ENCODE measurements around the gene ADORA2B. TPM values are rescaled to one million over a fixed set of nuclear protein-coding genes. Genes with fewer than 3 reads are reported as not detected.

ADORA2B gene
- total and polyA plus RNA-seq, 2 of the 4 experiments (the other 2 are of a cell fraction) = 5.2 to 5.5 TPM

GRCh38 chr17:16003841-16004240 lies 58.9 kb downstream of the ADORA2B start:
- no peak overlapping the region for H3K4me3 ChIP-seq (ENCODE audit: insufficient read depth, low read depth, low read length)
- no TSS peak for BruUV-seq (replicated peaks)
- H3K79me1 ChIP-seq (ENCODE audit: low read depth in 1 of 2, low read length in 2 of 2) = peaks cover 39 to 65% of the 10 kb centered on the region in 2 experiments
- no peak overlapping the region for H3K9ac ChIP-seq (ENCODE audit: low read depth, low read length)
- CTCF ChIA-PET = no interaction called here
- H3K56ac ChIP-seq (ENCODE audit: extremely low read depth, insufficient read depth, low read length) = no peak overlapping the region
- no peak overlapping the region for H2BK5ac ChIP-seq (ENCODE audit: low read depth, low read length, poor library complexity, severe bottlenecking)
- H4K5ac ChIP-seq (ENCODE audit: low read depth, low read length) = no peak overlapping the region
- H3K18ac ChIP-seq (ENCODE audit: low read depth, low read length) = no peak overlapping the region
- H2AK5ac ChIP-seq (ENCODE audit: low read depth, low read length) = no peak overlapping the region
- no peak overlapping the region for H2AK9ac ChIP-seq (replicated peaks; ENCODE audit: low read depth, low read length, poor library complexity)
- POLR2A ChIA-PET (ENCODE audit: unreplicated experiment) = no interaction called here
- no peaks in the 10 kb centered on the region for H3K9me3 ChIP-seq (ENCODE audit: control insufficient read depth, insufficient read depth, low read length)
- dilution Hi-C loops (cut with HindIII; ENCODE audit: low sequenced_read_pairs, unreplicated experiment) (no loop called here), in situ Hi-C loops (cut with MboI; ENCODE audit: low sequenced_read_pairs) (no loop called here), intact Hi-C loops (cut with micrococcal nuclease) (no loop called here)
- no peak overlapping the region for H3K14ac ChIP-seq (replicated peaks; ENCODE audit: low read depth, low read length)
- no peak overlapping the region for H3K27ac ChIP-seq (ENCODE audit: insufficient read depth, low read length)
- WGBS, 2 experiments (ENCODE audit: extremely low coverage in 2 of 2, insufficient read length in 1 of 2) = no CpG with 5 or more reads among the region's 1 CpG
- H3K36me3 ChIP-seq (ENCODE audit: control insufficient read depth, insufficient read depth, low read length) = peaks cover 36% of the 10 kb centered on the region
- no peak overlapping the region for H2BK20ac ChIP-seq (ENCODE audit: low read depth, low read length)
- no peak overlapping the region for H4K8ac ChIP-seq (ENCODE audit: low read depth in 2 of 2, low read length in 2 of 2)
- no peak for TF ChIP-seq RCOR1 (IDR thresholded peaks at IDR 0.05; ENCODE audit: insufficient replicate concordance, low read length)
- no peak for TF ChIP-seq RFX5 (IDR thresholded peaks at IDR 0.05; ENCODE audit: low read depth, low read length)
- TF ChIP-seq RAD21 (IDR thresholded peaks at IDR 0.05; ENCODE audit: low read length) = no peak
- H3K4me2 ChIP-seq (ENCODE audit: low read depth, low read length) = no peak overlapping the region
- H3K4ac ChIP-seq (ENCODE audit: low read depth, low read length) = no peak overlapping the region
- peaks cover 10% of the 10 kb centered on the region for H3K9me1 ChIP-seq (ENCODE audit: insufficient read depth, low read length)
- no peak for DNase-seq
- H2BK120ac ChIP-seq (ENCODE audit: low read depth, low read length) = no peak overlapping the region
- no peaks in the 10 kb centered on the region for H3K27me3 ChIP-seq (ENCODE audit: control insufficient read depth, insufficient read depth, low read length)
- no peak for ATAC-seq (ENCODE audit: low read depth)
- no peak overlapping the region for H4K91ac ChIP-seq (ENCODE audit: insufficient read depth, low read depth, low read length)
- H3K4me1 ChIP-seq (ENCODE audit: control insufficient read depth, insufficient read depth, low read length) = peaks cover 7% of the 10 kb centered on the region; the same call in 1 of the 2 replicates
- no peak overlapping the region for H3K23ac ChIP-seq (ENCODE audit: low read depth, low read length)
- H2AFZ ChIP-seq (replicated peaks; ENCODE audit: low read length, poor library complexity) = no peak overlapping the region
- H4K20me1 ChIP-seq (ENCODE audit: insufficient read depth, low read length) = peaks cover 5% of the 10 kb centered on the region; the same call in 1 of the 2 replicates
- no peak overlapping the region for H2BK15ac ChIP-seq (ENCODE audit: low read depth, low read length)

All from IMR-90 (cell line).